GM12878 (cell line): Measurements from ENCODE around the gene PDGFC. TPM values are rescaled to one million over a fixed set of nuclear protein-coding genes. Genes with fewer than 3 reads are reported as not detected.

Source experiments
- ATAC-seq: fragments of 200-7000 bp; cut with Tn5 transposase; 3 replicates; pipeline ENCODE4 v1.9.1; 2020; ENCODE audit warnings: mild to moderate bottlenecking, moderate library complexity
- BruUV-seq: library from RNA; stranded (reverse); fragments of 400-500 nt; replicated peaks from 2 replicates; lab custom pipeline; 2021; lab: Mats Ljungman, UMichigan
- CTCF ChIA-PET: fragments of 300-600 bp; sonication (Branson Sonifier 250); formaldehyde crosslinking; extraction: SDS; loops from one replicate; lab custom pipeline; 2021; ENCODE audit warnings: inconsistent platforms; lab: Yijun Ruan, JAX
- POLR2A ChIA-PET: fragments of 350-600 bp; formaldehyde crosslinking; extraction: SDS; loops from one replicate; lab custom pipeline; 2021; ENCODE audit warnings: inconsistent platforms; lab: Charles Lee
- RAD21 ChIA-PET: fragments of 300-600 bp; sonication (Branson Sonifier 250); formaldehyde crosslinking; loops from one replicate; lab custom pipeline; 2023; ENCODE audit warnings: antibody characterized with exemption; ENCODE audit not compliant: unreplicated experiment; lab: Charles Lee
- SMC1A ChIA-PET: fragments of 300-600 bp; sonication (Branson Sonifier 250); formaldehyde crosslinking; loops from one replicate; lab custom pipeline; 2023; ENCODE audit not compliant: unreplicated experiment, uncharacterized antibody; lab: Charles Lee
- DNase-seq: peaks from one replicate; pipeline ENCODE4 v3.0.0-alpha.2; 2011; ENCODE audit warnings: low read depth, low spot score
- FAIRE-seq: peaks from 3 replicates; lab custom pipeline; 2011; peaks lifted over from hg19 to GRCh38; lab: Jason Lieb, UNC
- H2AFZ ChIP-seq: 2 replicates; pipeline ENCODE4 v1.6.0; 2011; ENCODE audit warnings: low read depth, low read length, control low read depth; ENCODE audit not compliant: control insufficient read depth
- H3K27ac ChIP-seq: 2 replicates; pipeline ENCODE4 v1.5.1; 2011; ENCODE audit warnings: control low read depth; ENCODE audit not compliant: control insufficient read depth, insufficient read depth
- H3K27me3 ChIP-seq, 2 experiments: replicated peaks in 1 of 2; 2 replicates each; pipeline versions ENCODE4 v1.6.0 to v1.6.1; 2011; ENCODE audit warnings: low read length in 1 of 2; ENCODE audit not compliant: control insufficient read depth in 2 of 2, insufficient read depth in 2 of 2
- H3K36me3 ChIP-seq, 2 experiments: 2 replicates each; pipeline ENCODE4 v1.5.1; 2011; ENCODE audit warnings: low read length in 1 of 2; ENCODE audit not compliant: control insufficient read depth in 2 of 2, insufficient read depth in 2 of 2
- H3K4me1 ChIP-seq: 2 replicates; pipeline ENCODE4 v1.6.1; 2011; ENCODE audit warnings: mild to moderate bottlenecking, low read length, moderate library complexity, mixed read lengths; ENCODE audit not compliant: control insufficient read depth, insufficient read depth
- H3K4me2 ChIP-seq: 2 replicates; pipeline ENCODE4 v1.6.0; 2011; ENCODE audit warnings: control low read depth; ENCODE audit not compliant: control insufficient read depth, insufficient read depth
- H3K4me3 ChIP-seq: fragments of 200-600 bp; sonication (generic); 2 replicates; pipeline ENCODE4 v1.5.1; 2016
- H3K79me2 ChIP-seq: 2 replicates; pipeline ENCODE4 v1.6.0; 2011; ENCODE audit warnings: low read length; ENCODE audit not compliant: control insufficient read depth, insufficient read depth
- H3K9ac ChIP-seq: 2 replicates; pipeline ENCODE4 v1.8.0; 2011; ENCODE audit warnings: low read length, control low read depth, mixed read lengths; ENCODE audit not compliant: control insufficient read depth, insufficient read depth
- H3K9me3 ChIP-seq: replicated peaks from 3 replicates; pipeline ENCODE4 v1.5.1; 2011; ENCODE audit warnings: mild to moderate bottlenecking, low read length; ENCODE audit not compliant: control insufficient read depth, insufficient read depth
- H4K20me1 ChIP-seq: 2 replicates; pipeline ENCODE4 v1.6.0; 2011; ENCODE audit not compliant: control insufficient read depth, insufficient read depth
- ATF2 ChIP-seq: IDR thresholded peaks from 2 replicates; pipeline ENCODE4 v1.6.1; 2012; ENCODE audit warnings: low read length, inconsistent platforms
- BACH1 ChIP-seq: fragments of 450-650 bp; IDR thresholded peaks from 2 replicates; pipeline ENCODE4 v1.6.1; 2017; ENCODE audit warnings: mild to moderate bottlenecking, borderline replicate concordance
- CBX5 ChIP-seq: sonication (generic); IDR thresholded peaks from 2 replicates; pipeline ENCODE4 v1.6.1; 2016; ENCODE audit warnings: low read depth, moderate library complexity, mild to moderate bottlenecking, inconsistent platforms
- JUND ChIP-seq: IDR thresholded peaks from 2 replicates; pipeline ENCODE4 v1.6.1; 2012; ENCODE audit warnings: low read depth, mild to moderate bottlenecking, low read length, improper control_type of control experiment, moderate library complexity
- KDM1A ChIP-seq: fragments of 200-600 bp; sonication (generic); IDR thresholded peaks from 2 replicates; pipeline ENCODE4 v1.6.1; 2016; ENCODE audit warnings: borderline replicate concordance
- SREBF2 ChIP-seq: IDR thresholded peaks from 2 replicates; pipeline ENCODE4 v1.6.1; 2012; ENCODE audit warnings: mild to moderate bottlenecking, low read length
- YY1 ChIP-seq: IDR thresholded peaks from 2 replicates; pipeline ENCODE4 v1.6.1; 2011; ENCODE audit warnings: low read depth, mild to moderate bottlenecking, low read length
- ZBED1 ChIP-seq: IDR thresholded peaks from 2 replicates; pipeline ENCODE4 v1.6.1; 2016; ENCODE audit warnings: borderline replicate concordance
- WGBS: methylation state at CpG from one replicate; pipeline ENCODE4 v1.1.6; 2016; ENCODE audit warnings: low lambda C conversion rate; ENCODE audit not compliant: insufficient replicate concordance, insufficient coverage; ENCODE audit errors: missing lambda C conversion rate; 5-methylcytosine and 5-hydroxymethylcytosine counted together
- in situ Hi-C: fragments of 300-500 bp; cut with MboI; formaldehyde crosslinking; loops from 9 replicates; pipeline ENCODE4 v1.14.3; 2018; ENCODE audit warnings: mixed read lengths
- intact Hi-C: fragments of 100-400 bp; cut with micrococcal nuclease; formaldehyde crosslinking; loops from one replicate; pipeline ENCODE4 v1.14.2; 2022; ENCODE audit not compliant: unreplicated experiment
- polyA plus RNA-seq, 11 experiments: library from polyadenylated mRNA; depleted of rRNA in 4 of 11; unstranded in 6 of 11; stranded (reverse) in 5 of 11; fragments of >200 nt; fragmentation: Nextera tagmentation in 4 of 11; fragmentation: Illumina TruSeq in 1 of 11; extraction: Ambion mirVana in 4 of 11; extraction: Trizol in 1 of 11; gene quantifications; 1 replicate in 1 of 11; 2 replicates in 10 of 11; pipeline versions ENCODE4 v1.2.1 to v1.2.3, GENCODE V29; 2011 to 2016; ENCODE audit warnings: inconsistent platforms in 2 of 11, missing spikeins in 2 of 11, low read depth in 1 of 11
- total RNA-seq, 4 experiments: library from RNA; depleted of rRNA in 3 of 4; stranded (reverse); fragments of >200 nt in 3 of 4; fragmentation: Illumina TruSeq in 1 of 4; extraction: Trizol in 1 of 4; gene quantifications; 2 replicates each; pipeline versions ENCODE4 v1.2.1 to v1.2.3, GENCODE V29; 2013 to 2021

PDGFC gene
- total and polyA plus RNA-seq, 10 of the 15 experiments (the other 5 are each of a cell fraction or from before 2014, with no cell fraction given), result 0.02 to 0.18 TPM; not detected in 8

GRCh38 chr4:156898373-156899117 lies 73.1 kb downstream of the PDGFC start:
- TF ChIP-seq KDM1A (no peak), BACH1 (no peak), YY1 (no peak), SREBF2 (no peak), ZBED1 (no peak), CBX5 (no peak), JUND (no peak), ATF2 (no peak)
- BruUV-seq, result no TSS peak
- ChIA-PET RAD21 (no interaction called here), CTCF (interaction anchor here (1.7 kb wide), 1 partner anchor 9 kb away, joined by 4 read pairs; no protein-coding TSS in a partner anchor), POLR2A (no interaction called here), SMC1A (no interaction called here)
- in situ Hi-C loops (no loop called here), intact Hi-C loops (no loop called here)
- 31% methylated on average over 3 of the region's 3 CpGs for WGBS
- DNase-seq, result no peak
- no peaks in the 10 kb centered on the region for H3K36me3 ChIP-seq
- FAIRE-seq, result no peak
- H2AFZ ChIP-seq, result no peak overlapping the region
- no peaks in the 10 kb centered on the region for H3K9me3 ChIP-seq
- no peak overlapping the region for H3K4me2 ChIP-seq
- H3K79me2 ChIP-seq, result no peaks in the 10 kb centered on the region
- H3K27ac ChIP-seq, result no peak overlapping the region
- no peaks in the 10 kb centered on the region for H4K20me1 ChIP-seq
- H3K4me3 ChIP-seq, result no peak overlapping the region
- no peak for ATAC-seq
- no peaks in the 10 kb centered on the region for H3K4me1 ChIP-seq
- H3K9ac ChIP-seq, result no peak overlapping the region
- H3K27me3 ChIP-seq, result no peaks in the 10 kb centered on the region
